ENCODE results near the gene IGSF8.

The IGSF8 gene

DNA sequence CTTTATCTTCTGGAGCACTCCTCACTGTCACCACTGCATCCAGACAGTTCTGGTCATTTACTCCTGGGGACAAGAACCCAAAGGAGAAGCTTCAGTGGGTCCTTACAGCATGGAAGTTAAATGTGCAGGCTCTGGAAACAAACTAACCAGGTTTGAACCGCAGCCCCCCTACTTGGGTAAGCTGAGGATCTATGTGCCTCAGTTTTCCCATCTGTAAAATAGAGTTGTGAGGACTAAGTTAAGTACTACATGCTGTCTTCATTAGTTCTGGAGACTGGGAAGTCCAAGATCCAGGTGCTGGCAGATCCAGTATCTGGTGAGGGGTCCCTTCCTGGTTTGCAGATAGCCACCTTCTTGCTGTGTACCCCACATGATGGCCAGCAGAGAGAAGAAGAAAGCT, 9.1 kb upstream of the IGSF8 start:
- DNase-seq (ENCODE audit: low read depth in 2 of 2): no peak

DNA sequence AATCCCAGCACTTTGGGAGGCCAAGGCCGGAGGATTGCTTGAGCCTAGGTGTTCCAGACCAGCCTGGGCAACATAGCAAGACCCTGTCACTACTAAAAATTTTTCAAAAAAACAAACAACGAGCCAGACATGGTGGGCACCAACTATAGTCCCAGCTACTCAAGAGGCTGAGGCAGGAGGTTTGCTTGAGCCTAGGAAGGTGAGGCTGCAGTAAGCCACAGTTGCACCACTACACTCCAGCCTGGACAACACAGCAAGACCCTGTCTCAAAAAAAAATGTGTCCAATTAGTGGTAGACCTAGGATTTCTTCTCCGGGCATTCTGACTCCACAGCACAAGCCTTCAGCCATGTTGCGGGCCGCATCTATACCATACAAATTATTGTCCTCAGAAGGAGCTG, 6.7 kb upstream of the IGSF8 start:
- no peak for DNase-seq (ENCODE audit: low read depth in 2 of 2)

GRCh38 chr1:160104486-160104885, 6.1 kb upstream of the IGSF8 start:
- DNase-seq (ENCODE audit: low read depth in 2 of 2): no peak

DNA sequence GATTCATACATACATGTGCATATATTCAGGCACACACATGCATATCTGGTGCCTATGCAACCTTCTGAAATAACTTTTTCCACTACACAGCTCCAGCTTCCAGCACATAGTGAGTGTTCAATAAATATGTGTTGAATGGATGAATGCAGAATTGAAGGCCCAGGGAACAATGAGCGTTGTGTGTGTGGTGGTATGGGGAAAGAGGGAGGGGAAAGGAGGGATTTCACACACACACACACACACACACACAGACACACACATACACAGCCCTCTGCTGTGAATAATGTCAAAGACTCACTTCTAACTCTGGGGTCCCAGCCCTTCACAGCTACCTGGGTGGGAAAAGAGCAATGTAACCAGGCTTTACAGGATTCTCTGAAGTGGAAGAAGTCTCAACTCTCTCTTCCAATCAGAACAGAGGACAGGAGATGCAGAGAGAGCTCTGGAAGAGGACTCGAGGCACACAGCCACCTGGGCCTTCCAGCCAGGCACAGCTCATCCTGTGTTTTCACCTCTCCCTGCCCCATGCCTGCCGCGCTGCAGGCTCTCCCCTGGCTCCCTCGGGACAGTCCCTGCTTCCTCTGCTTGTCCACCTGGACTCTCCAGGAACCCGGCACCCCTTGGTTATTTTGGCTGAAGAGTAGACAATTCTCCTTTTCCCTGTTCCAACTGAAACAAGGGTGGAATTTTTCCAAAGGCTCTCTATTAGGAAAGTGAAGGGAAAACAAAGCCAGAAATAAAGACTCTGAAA, 5.4 kb upstream of the IGSF8 start:
- DNase-seq (ENCODE audit: low read depth in 2 of 2): no peak

DNA sequence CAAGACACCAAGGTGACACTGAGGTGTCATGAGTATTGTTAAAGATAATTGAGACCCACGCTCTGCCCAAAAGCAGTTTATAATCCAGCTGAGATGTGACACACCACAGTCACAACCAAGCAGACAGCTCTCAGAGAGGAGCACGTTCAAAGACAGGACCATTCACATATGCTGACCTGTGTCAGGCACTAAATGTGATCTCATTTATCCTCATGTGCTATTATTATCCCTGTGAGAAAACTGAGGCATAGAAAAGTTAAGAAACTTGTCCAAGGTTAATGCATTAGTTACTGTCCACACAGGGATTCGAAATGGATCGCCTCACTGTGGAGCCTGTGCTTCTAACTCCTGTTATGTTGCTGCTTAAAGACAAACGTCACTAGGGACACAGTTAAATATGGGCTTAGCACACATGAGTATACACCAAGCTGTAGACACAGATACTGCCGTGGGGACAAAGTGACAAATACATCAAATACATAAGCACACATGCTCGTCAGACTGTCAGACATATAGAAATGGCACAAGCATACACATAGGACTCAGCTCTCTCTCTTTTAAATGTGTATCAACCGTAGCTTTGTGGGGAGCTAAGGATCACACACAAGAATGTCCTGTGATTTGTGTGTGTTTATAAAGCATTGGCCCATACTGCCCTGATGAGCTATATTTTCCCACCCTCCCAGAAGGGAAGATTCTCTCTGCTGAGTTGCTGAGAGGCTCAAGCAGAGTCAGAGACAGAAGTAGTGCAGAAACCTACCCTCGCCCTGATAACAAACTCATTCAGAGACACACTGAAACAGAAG, 3.5 kb upstream of the IGSF8 start:
- DNase-seq (ENCODE audit: low read depth in 2 of 2): no peak

DNA sequence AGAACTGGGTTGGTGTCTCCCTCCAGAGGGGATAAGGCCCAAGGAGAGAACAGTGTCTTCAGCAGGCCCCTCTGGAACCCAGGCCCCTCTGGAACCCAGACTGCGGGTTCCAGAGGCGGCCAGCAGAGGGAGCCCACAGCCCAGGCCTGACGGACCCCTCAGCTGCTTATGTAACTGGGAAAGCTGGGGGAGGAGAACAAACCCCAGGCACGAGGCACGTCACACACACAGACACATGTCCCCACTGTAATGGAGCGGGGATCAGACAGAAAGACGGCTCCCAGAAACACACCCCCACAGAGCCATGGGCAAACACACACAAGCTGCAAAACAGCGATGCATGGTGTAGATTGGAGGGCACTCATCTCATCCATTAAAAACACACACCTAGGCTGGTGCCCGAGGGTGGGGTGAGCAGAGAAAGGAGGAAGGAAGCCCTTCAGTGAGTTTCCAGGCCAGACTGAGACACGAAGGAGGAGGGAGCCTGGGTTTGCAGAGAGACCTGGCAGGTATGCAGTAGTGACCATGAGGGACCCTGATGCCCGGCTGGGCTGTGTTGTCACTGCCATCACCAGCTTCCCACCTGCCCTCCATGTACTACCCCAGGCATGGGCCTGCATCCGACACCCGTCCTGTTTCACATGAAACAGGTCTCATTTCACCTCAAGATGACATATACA, 2.8 kb upstream of the IGSF8 start:
- DNase-seq (ENCODE audit: low read depth in 2 of 2): peak; percentile 32 to 53

DNA sequence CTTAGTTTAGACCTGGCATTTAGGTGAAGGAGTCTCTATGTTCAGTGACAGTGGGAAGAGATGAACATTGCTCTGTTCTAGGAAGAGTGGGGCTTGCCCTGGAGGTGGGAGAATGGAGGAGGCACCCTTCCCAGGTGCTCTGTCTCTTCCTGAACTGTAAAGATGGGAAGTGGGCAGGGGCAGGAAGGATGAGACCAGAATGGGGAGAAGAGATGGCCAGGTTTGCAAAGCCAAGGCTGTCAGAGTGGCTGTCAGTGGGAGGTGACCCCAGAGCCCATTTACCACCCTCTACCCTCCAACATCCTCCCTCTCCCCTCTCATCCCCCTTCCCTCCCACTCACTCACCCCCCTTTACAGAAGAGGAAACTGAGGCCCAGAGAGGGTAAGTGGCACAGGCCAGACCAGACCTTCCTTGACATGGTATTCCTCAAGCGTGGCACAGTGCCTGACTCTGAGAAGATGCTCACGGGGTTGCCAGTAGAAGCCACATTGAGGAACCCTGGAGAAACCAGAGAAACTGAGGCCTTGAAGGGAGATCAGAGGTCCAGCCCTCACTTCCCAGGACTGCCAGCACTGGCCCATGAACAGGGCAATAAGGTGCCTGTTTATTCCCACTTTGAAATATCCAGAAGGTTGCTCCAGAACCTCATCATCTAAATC, 1.4 kb upstream of the IGSF8 start:
- no peak for DNase-seq (ENCODE audit: low read depth in 2 of 2)

DNA sequence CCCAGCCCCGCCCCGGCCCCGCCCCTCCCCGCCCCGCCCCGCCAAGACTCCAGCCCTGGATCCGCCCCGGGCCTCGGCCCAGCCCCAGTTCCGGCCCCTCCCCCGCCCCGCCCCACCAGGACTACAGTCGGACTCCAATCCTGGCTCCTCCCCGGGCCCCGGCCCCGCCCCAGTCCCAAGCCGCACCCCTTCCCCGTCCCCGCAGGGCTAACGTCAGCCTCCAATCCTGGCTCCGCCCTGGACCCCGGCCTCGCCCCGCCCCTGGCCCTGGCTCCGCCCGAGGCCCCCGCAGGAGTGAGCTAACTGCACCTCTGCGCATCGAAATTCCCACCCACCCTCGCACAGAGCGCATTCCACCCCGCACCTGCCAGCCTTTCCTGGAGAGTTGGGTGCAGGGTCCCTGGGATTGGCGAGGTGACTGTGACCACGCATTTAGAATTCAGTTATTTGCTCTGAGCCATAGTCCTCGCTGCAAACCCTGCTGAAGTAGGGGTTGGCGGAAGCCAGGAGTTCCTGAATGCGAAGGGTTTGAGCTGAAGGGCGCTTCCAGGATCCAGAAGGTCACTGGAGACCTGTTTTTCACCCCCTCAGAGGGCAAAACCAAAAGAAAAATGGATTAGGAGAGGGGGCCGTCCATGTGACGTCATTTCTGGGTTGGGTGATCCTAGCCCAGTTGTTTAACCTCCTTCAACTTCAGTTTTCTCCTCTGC, 588 bp upstream of the IGSF8 start:
- peak; percentile 97 for DNase-seq (ENCODE audit: low read depth in 2 of 2)

GRCh38 chr1:160097151-160097910, 1.1 kb downstream of the IGSF8 start:
- no peak for DNase-seq (ENCODE audit: low read depth in 2 of 2)

- DNase-seq (ENCODE audit: low read depth in 2 of 2): no peak
Observed at GRCh38 chr1:160096274-160097116, 1.9 kb downstream of the IGSF8 start.

GRCh38 chr1:160095382-160096105, 2.9 kb downstream of the IGSF8 start:
- no peak for DNase-seq (ENCODE audit: low read depth in 2 of 2)

DNA sequence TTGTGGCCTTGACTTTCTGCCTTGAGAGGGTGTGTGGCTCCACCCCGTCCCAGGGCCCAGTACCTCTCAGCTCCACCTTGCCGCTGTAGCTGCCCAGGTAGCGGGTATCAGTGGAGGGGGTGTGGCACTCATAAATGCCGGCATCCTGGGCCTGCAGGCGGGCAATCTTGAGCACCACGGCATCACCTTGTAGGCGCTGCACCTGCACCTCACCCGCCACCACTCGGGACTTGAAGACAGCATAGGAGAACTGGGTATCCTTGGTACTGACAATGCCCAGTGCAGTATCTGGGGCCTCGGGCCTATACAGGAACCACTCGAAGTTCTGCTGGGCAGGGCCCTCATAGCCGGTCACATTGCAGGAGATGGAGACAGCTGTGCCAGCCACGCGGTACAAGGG, 3.6 kb downstream of the IGSF8 start:
- DNase-seq (ENCODE audit: low read depth in 2 of 2): no peak

- no peak for DNase-seq (ENCODE audit: low read depth in 2 of 2)
Observed at GRCh38 chr1:160094291-160094625, 4.2 kb downstream of the IGSF8 start.

DNA sequence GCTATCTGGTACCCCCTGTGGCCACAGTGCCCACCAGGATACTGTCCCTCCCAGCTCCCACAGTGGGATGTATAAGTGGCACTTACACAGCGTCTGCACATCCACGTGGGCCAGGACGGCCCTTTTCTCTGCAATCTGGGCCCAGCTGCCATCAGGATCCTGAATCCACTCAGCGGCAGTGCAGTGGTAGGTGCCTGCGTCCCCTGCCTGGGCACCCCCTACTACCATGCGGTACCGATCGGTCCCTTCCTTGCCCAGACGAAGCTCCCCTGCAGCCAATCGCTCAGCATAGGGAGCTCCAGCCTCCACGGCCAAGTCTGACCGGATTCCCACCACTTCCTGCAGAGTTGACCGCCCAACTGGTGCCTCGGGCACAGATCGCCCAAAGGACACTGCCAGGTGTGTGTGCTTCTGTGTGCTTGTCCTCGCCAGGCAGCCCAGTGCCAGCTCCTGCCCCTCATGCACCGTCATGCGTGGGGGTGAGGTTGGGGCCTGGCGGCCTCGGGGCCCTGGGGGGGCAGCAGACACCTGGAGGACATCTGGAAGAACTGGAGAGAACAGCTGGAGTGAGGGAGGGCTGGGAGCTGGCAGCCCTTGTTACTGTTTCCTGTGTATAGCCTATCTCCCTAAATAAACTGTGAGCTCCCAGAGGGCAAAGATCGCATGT, 4.7 kb downstream of the IGSF8 start:
- no peak for DNase-seq (ENCODE audit: low read depth in 2 of 2)

DNA sequence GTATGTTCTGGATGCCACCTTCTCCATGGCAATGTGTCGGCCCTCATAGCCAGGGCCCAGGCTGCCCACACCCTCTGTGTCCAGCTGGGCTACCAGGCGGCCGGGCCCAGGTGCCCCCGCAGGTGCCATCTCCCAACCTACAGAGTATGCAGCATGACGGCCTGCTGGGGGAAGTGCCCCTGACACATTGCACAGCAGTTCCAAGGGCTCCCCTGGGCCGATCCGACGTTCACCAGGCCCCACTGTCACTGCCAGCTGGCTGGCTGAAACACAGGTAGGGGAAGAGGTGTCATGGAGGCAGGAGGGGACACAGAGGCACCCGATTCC, 5.4 kb downstream of the IGSF8 start:
- no peak for DNase-seq (ENCODE audit: low read depth in 2 of 2)

DNA sequence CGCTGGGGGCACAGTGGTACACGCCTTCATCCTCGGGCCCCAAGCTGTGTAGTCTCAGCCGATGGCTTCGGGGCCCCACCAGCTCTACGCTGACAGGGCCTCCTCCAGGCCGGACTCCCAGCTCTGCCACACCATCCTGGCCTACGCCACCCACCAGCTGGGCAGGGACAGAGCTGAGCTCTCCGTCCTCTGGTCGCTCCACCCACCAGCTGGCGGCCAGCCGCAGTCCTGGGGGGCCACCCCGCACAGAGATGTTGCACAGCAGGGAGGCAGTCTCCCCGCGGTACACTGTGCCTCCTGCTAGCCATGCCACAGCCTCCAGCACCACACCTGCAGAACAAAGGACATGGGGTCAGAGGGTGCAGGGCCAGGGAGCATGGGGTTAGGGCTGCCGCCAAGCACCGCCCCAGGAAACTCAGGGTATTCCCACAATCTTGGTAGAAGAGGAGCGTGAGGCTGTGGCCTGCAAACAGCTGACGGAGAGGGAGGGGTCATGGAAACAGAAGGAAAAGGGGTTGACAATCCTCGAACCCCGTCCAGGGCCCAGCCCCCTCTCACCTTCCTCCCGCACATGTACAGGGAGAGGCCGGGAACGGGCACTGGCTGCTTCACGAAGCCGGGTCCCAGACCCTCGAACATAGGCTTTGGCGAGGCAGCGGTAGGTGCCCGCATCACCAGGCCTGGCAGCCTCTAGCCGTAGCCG, 5.9 kb downstream of the IGSF8 start:
- no peak for DNase-seq (ENCODE audit: low read depth in 2 of 2)

DNA sequence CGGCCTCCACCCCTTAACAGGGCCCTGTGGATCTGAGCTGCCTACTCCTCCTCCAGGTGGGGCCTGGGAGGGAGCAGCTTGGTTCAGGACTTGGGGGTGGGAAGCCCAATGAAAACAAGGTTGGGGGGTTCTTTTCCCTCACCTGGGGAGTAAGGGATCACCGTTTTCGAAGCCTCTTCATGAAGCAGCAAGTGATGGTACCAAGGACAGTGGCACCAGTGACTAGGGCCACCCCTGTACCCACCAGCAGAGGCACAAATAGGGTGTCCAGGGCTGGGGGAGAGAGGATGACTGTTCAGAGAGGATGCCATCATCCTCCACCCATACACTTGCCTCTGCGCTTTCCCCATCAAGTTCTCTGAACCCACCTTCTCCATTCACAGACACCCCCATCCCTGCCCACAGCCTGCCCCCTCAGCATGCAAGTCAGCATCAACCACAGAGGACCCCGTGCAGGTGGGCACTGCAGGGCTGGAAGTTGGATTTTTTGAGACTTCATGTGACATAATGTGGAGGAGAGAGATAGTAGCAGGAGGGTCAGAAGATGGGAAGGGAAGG, 6.7 kb downstream of the IGSF8 start:
- DNase-seq (ENCODE audit: low read depth in 2 of 2): no peak

- no peak for DNase-seq (ENCODE audit: low read depth in 2 of 2)
Observed at GRCh38 chr1:160090760-160091159, 7.7 kb downstream of the IGSF8 start.
